Suppressor macrophage treated with lipopolysaccharide for 4 hours (primary cell): Measurements from ENCODE around the gene CNDP1.

Experiments
- DNase-seq: peaks from one replicate; pipeline ENCODE4 v3.0.0-alpha.2; 2020

Gene CNDP1

GRCh38 chr18:74507097-74507881 is 27.0 kb upstream of the CNDP1 start:
- no peak for DNase-seq

DNA sequence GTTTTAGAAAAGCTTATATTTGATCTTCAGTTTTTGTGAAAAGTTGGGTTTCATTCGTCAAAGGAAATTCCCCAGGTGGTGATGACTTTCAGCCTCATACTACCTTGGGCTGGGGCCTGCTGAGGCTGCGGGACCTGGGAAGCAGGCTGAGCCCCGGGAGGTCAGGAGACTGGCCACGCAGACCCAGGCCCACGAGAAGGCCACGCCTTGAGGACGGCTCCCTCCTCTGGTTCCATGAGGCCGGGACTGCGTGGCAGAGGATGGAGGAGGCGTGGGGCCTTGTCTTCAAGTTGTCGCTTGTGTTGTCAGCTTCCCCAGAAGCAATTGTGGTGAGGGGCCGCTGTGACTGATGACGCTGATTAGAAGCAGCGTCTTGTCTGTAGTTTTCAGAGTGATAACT is 26.4 kb upstream of the CNDP1 start:
- DNase-seq = no peak

DNA sequence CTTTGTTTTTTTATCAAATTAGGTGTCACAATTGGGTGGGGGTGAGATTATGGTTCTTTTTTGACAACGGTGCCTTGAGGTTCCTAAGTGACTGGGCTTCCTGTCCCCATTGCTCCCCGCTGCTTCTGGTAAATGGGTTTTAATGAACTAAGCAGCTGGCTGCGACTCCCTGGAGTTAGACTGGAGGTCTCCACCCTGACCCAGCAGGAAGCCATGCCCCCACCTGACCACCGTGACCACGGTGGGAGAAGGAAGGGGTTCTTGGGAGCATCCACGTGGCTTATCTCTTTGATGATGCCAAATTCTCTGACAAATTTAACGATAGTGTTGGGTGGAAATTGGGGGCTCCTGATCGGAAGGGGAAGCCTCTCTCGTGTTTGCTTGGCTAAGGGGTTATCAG is 25.9 kb upstream of the CNDP1 start:
- no peak for DNase-seq

DNA sequence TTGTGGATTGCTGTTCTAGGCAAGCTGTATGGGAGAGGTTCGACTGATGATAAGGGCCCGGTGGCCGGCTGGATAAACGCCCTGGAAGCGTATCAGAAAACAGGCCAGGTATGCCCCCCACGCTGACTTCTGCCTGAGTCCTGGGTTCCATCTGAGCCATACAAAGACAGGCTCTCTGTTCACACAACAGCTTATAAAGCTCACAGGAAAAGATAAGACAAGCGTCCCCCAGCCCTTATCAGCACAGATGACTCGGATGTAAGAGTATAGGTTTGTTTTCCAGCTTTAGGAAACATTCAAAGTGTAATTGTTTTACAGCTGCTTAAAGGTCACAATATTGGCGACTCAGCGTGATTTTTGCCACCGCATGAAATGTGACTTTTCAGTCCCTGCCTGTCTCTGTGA is 25.5 kb upstream of the CNDP1 start:
- DNase-seq = no peak

DNA sequence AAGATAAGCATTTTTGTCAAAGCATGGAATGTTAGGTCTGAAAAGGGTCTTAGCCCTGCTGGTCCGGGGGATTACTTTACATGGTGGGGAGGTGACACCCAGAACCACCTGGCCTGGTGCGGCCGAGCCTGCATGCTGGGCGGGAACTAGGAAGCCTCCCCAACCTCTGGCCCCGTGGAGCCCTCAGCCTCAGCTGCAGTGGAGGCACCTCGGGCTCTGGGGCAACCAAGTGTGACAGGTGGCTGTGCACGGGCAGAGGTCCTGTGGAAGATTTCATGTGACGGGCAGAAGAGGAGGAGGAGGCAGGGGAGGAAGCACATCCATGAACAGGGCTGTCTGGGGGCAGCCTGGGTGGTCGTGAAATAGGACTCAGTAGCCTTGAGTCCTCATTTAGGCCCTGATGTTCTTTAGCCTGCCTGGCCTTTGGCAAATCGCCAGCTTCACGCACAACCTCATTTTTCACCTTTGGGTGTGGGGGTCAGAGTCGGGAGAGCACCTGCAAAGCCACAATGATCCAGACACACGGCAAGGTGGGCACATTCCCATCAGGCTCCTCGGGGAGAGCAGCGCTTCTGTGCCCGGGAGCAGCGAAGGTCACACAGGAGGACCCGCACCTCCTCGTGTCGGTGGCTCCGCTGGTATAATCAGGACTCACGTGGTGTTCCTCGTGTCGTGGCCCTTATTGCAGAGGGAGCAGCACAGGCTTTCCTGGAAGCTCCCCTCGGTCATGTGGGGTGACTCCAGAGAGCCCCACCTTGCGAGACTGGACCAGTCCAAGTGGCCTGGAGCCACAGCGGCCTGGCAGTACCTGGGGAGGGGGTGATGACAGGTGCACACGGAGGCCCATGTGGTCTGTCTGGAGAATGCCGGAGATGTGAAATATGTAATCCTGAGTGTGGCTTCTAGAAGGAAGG is 24.2 kb upstream of the CNDP1 start:
- no peak for DNase-seq

- no peak for DNase-seq
Measured at GRCh38 chr18:74510770-74511095, 23.6 kb upstream of the CNDP1 start.

DNA sequence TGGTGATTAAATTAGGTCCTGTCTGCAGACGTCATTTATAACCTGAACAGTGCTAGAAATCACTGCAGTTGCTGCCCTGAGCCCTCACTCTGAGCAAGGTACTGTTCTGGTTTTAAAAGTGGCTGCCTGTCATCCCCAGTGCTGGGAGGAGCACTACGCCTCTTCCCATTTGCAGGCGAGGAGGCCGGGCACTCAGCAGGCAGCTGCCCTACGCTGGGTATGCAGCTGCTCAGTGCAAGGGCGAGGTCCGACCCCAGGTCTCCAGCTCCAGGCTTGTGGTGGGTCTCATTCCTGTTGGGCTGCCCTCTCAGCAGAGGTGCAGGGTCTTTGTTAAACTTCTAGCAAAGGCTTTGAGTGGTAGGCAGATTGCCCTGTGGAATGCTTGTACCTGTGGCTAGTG is 22.5 kb upstream of the CNDP1 start:
- DNase-seq = no peak

DNA sequence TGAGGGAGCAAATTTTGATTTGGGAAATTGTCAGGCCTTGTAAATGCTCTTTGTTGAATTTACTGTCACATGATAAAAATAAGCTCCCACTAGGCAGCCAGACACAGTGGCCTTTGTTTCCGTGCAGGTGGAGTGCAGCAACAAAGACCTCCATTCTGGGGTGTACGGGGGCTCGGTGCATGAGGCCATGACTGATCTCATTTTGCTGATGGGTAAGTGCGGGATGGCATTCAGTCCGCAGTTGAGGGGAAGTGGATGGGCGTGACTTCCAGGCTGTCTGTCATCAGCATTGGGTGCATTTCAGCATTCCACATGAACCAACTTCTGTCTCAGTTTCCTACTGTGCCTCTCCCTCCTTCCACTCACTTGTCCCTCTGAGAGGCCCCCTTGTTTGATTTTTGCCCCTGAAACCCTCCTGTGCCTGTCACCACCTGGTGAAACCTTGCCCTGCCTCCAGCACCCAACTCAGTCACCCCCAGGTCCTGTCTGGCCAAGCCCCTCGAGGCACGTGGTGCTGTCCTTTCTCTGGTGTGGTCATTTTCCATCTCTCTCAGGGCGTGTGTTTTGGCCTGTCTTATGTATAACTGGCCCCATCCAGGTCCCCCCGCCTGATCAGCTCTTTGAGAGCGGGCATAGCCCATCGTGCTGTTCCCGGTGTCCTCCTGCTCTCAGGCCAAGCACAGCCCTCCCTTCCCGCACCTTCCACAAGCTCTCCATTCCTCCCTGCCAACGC is 21.8 kb upstream of the CNDP1 start:
- no peak for DNase-seq

- DNase-seq = no peak
Measured at GRCh38 chr18:74513149-74513882, 21.0 kb upstream of the CNDP1 start.

- no peak for DNase-seq
Measured at GRCh38 chr18:74513883-74514205, 20.5 kb upstream of the CNDP1 start.

DNA sequence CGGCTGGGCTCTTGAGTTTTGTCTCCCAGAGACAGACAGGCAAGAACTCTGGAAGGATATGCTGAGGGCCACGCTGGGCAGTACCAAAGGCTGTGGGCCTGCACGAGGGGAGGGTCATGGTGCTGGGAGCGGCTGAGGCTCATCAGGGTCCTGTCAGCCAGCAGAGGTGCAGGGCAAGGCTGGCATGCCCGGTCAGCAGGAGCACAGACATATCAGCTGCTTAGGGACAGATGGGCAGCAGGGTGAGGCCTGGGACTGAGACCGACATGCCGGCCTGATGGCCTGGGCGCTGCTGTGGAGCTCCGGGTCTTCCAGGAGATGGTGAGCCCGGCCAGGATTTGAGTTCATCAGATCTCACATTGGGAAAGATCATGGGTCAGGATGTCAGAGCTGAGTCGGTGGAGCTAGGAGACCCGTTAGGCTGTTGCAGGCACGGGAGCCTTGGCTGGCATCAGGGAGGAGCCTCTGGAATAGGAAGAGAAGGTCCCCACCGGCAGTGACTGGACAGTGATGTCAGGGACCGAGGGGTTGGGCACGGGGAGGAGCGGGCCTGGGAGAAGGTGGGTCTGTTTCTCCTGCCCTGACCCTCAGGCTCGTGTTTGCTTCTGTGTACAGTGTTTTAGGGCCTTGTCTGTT is 19.3 kb upstream of the CNDP1 start:
- DNase-seq = no peak

DNA sequence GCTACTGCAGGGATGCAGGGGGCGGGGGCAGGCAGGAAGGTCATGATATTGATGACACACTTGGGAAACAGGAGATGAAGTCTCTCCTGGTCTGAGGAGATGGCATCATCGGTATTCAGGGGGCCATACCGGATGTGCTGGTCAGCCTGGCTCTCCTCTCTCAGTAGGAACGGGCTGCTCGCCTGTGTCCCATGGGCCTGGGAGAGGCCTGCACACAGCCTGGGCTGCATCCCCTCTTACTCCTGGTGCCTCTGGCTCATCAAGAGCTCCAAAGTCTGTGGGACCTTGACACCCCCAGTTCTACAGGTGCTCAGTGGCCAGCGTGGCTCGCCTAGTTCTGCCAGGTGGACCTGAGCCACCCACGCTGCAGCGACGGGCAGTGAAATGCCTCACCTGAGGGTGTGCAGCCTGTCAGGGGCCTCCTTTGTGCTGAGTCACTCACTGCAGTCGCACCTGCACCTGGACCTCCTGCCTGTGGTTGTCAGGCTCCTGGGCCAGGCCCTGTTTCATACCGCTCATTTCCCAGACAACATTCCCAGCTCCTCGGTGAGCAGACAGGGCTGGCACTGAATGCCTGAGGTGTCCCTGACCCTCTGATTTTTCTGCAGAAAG is 18.6 kb upstream of the CNDP1 start:
- no peak for DNase-seq

- DNase-seq = no peak
Measured at GRCh38 chr18:74516271-74517235, 17.7 kb upstream of the CNDP1 start.

DNA sequence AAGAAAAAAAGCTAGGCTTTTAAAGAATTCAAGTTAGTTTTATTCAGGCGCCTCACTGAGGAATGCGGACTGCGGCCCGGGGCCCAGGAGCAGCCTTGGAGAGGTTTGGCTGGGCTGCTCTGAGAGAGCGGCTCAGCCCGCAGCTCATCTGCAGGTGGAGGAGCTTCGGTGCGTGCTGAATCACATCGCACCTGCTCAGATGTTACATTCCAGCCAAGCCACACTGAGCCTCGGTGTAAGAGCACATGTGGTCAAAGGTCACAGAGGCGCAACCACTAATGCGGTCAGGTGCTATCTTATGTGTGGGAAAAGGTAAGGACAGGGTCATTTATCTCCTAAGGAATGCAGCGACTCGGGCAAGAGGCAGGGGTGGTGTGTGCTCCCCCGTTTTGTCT is 17.1 kb upstream of the CNDP1 start:
- no peak for DNase-seq

GRCh38 chr18:74518456-74519295 is 15.6 kb upstream of the CNDP1 start:
- DNase-seq = no peak

DNA sequence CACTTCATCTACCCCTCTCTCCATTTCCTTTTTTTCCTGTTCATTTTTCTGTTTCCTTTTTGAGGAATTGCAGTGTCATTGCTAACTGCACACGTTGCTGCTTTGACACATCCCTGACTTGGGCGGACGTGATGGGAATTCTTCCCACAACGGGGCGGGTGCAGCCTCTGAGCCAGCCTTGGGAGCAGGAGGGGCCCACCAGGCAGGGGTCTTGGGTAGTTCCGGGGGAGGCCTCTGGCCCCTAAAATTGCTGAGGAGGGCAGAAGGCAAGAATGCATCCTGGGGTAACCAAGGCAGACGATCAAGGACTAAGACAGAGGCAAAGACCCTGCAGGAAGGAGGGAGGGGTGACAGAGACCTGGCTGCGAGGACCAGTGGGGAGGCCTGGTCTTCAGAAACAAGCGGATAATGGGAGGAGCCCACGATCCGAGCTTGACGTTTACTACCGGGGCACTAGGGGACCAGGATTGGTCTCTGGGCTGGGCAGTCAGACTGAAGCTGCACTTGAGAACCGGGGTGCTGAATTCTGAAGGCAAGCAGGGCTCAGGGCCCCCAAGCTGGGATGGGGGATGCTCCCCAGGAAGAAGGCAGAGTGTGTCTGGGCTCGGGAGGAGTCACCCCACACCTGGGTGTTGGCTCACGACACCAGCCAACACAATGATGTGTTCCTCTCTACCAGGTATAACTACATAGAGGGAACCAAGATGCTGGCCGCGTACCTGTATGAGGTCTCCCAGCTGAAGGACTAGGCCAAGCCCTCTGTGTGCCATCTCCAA is 14.8 kb upstream of the CNDP1 start:
- no peak for DNase-seq

DNA sequence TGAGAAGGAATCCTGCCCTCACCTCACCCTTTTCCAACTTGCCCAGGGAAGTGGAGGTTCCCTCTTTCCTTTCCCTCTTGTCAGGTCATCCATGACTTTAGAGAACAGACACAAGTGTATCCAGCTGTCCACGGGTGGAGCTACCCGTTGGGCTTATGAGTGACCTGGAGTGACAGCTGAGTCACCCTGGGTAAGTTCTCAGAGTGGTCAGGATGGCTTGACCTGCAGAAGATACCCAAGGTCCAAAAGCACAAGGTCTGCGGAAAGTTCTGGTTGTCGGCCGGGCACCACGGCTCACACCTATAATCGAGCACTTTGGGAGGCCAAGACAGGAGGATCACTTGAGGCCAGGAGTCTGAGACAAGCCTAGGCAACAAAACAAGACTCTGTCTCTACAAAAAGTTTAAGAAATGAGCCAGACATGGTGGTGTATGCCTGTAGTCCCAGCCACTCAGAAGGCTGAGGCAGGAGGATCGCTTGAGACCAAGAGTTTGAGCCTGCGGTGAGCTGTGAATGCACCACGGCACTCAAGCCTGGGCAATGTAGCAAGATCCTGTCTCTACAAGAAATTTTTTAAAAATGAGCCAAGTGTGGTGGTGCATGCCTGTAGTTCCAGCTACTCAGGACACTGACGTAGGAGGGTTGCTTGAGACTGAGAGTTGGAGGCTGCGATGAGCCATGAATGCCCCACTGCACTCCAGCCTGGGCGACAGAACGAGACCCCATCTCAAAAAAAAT is 14.0 kb upstream of the CNDP1 start:
- DNase-seq = no peak

DNA sequence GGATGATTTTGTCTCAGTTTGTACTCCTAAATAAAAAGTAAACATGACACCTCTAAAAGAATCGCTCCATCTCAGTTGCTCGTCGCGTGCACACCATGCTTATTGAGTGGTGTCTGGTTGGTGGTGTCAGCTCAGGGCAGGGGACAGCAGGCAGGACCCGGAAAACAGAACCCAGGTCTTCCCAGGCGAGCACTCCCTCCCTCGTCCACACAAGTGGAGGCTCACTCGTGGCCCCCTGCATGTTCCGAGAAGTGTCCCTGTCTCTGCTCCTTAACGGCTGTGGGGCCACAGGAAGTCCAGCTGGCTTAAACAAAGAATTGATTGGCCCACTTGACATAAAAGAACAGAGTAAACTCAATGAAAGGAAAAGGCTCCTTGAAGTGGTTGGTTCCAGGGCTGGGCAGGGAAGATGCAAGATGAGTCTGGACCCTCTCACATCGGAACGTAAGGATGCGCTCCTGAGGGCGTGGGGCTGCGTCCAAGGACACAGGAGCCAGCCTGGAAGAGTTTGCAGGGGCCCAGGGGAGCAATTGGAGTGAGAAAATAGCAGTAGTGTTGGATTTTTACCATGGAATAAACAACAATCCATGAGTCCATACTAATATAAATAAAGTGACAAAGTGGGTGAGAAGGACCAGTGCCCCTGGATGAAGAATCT is 13.1 kb upstream of the CNDP1 start:
- no peak for DNase-seq
